ENCODE measurements around the gene PLPPR2. TPM values are rescaled to one million over a fixed set of nuclear protein-coding genes. Genes with fewer than 3 reads are reported as not detected.

PLPPR2 gene
- total RNA-seq, 1 experiment from 2014 or later, result 19.0 TPM

DNA sequence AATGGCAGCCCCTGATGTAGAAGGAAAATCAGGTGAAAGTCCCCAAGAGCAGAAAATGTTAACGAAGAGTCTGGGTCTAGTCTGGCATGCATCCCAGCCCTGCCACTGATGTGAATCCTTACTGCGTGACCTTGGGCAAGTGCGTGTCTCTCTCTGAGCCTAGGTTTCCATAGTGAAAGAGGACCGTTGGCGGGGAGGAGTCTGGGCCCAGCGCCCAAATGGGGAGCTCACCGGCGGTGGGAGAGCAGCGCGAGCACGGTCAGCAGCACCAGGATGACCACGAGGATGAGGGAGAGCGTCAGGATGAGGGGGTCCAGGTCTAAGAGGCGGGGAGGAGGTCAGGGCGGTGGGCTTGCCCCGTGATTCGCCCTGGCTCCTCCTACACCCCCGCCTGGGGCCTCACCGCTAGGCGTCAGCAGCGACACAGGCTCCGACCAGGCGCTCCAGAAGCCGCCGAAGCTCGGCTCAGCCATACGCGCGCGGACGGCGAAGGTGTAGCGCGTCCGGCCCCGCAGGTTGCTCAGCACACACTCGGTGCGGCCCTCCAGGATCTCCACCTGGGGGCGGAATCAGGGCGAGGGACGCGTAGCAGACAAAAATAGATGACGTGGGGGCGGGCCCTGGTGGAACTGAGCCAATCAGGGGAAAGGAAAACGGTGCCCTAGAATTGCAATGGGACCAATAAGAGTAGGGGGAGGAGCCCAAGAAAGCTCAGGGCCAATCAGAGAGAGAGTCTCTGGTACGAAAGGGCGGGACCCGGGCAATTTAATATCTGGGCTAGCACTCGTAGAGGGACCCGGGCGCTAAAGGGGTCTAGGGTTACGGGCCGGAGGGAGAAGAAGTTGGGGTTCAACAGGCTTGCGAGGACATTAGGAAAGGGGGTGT lies 25.7 kb downstream of the PLPPR2 start:
- ChIA-PET POLR2A (ENCODE audit: low non-redundant PET) (interaction anchor here (0.6 to 0.7 kb wide), 4 partner anchors 8 to 49 kb away, joined by 3 to 6 read pairs (median 4); no protein-coding TSS in a partner anchor), CTCF (interaction anchor here (0.6 to 1.5 kb wide), 16 partner anchors 11 to 255 kb away, joined by 3 to 14 read pairs (median 3); partner anchors contain the start of genes CCDC159, ODAD3, PRKCSH and RAB3D)
- peak; percentile 99 for DNase-seq (ENCODE audit: low spot score)
- H3K27ac ChIP-seq (ENCODE audit: low read depth, low read length, poor library complexity, severe bottlenecking), result peak overlapping the region; percentile 34
- BruUV-seq (replicated peaks), result no TSS peak
- H3K27me3 ChIP-seq (replicated peaks; ENCODE audit: insufficient read depth, low read depth, low read length, poor library complexity), result no peaks in the 10 kb centered on the region
- H3K4me1 ChIP-seq (ENCODE audit: insufficient read depth, low read length, poor library complexity, severe bottlenecking), result peaks cover 26% of the 10 kb centered on the region
- no peaks in the 10 kb centered on the region for H3K36me3 ChIP-seq (ENCODE audit: insufficient read depth, low read length, poor library complexity, severe bottlenecking)
- H3K4me3 ChIP-seq (ENCODE audit: low read depth, low read length, poor library complexity, severe bottlenecking), result peak overlapping the region; percentile 53
- TF ChIP-seq, protein P1, sequence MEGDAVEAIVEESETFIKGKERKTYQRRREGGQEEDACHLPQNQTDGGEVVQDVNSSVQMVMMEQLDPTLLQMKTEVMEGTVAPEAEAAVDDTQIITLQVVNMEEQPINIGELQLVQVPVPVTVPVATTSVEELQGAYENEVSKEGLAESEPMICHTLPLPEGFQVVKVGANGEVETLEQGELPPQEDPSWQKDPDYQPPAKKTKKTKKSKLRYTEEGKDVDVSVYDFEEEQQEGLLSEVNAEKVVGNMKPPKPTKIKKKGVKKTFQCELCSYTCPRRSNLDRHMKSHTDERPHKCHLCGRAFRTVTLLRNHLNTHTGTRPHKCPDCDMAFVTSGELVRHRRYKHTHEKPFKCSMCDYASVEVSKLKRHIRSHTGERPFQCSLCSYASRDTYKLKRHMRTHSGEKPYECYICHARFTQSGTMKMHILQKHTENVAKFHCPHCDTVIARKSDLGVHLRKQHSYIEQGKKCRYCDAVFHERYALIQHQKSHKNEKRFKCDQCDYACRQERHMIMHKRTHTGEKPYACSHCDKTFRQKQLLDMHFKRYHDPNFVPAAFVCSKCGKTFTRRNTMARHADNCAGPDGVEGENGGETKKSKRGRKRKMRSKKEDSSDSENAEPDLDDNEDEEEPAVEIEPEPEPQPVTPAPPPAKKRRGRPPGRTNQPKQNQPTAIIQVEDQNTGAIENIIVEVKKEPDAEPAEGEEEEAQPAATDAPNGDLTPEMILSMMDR (conservative IDR thresholded peaks at IDR 0.05; ENCODE audit: low read depth, low read length), result peak; percentile 83
- no peak for TF ChIP-seq EZH2 (IDR thresholded peaks at IDR 0.05; ENCODE audit: borderline replicate concordance, low read depth, low read length, poor library complexity, severe bottlenecking)
- intact Hi-C loops (cut with micrococcal nuclease; ENCODE audit: unreplicated experiment), result loop anchor here (5.0 kb wide), 2 partner anchors 56 to 89 kb away; partner anchors contain the start of genes ODAD3 and PRKCSH
- H3K9me3 ChIP-seq (ENCODE audit: low read depth, low read length, poor library complexity, severe bottlenecking), result no peaks in the 10 kb centered on the region

DNA sequence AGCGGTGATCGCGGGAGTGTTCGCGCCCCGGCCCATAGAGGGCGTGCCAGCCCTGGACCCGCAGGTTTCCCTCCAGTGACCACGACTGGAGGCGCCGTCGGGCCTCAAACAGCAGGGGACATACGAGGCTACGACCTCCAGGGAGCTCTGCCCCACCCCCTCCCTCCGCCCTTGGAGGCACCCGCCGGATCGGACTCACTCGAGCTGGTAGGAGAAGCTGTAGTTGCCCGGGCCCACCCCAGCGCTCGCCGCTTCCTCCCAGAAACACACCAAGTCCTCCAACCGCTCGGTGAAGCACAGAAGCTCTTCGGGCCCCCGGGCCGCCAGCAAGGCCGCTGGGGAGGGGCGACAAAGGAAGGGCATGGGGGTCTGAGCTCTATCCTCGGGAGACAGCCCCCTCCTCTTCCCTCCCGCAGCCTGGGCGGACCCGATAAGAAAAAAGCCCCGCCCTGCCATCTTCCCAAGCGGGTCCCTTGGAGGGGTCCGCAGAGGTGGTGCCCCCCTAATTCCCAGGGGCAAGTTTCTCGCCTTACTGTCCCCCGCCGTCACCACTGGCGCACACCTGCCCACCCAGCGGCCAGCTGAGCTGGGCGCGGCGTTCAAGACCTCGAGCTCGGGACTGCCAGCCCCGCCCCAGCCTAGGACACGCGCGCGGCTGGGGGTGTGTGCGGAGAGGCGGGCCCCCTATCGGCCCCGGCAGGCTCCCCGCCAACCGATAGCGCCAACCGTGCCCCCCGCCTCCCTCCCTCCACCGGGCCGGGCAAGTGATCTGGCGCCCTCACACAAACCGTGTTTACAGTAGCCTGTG lies 27.9 kb downstream of the PLPPR2 start:
- H3K36me3 ChIP-seq (ENCODE audit: insufficient read depth, low read length, poor library complexity, severe bottlenecking), result no peaks in the 10 kb centered on the region
- POLR2A ChIA-PET (ENCODE audit: low non-redundant PET), result no interaction called here
- H3K4me3 ChIP-seq (ENCODE audit: low read depth, low read length, poor library complexity, severe bottlenecking), result peak overlapping the region; percentile 54
- intact Hi-C loops (cut with micrococcal nuclease; ENCODE audit: unreplicated experiment), result loop anchor here (5.0 kb wide), 2 partner anchors 54 to 91 kb away; partner anchors contain the start of genes ODAD3 and PRKCSH
- CTCF ChIA-PET, result interaction anchor here (0.6 to 1.6 kb wide), 7 partner anchors 20 to 99 kb away, joined by 3 to 8 read pairs (median 5); no protein-coding TSS in a partner anchor
- H3K27ac ChIP-seq (ENCODE audit: low read depth, low read length, poor library complexity, severe bottlenecking), result no peak overlapping the region
- TF ChIP-seq, protein P1 (conservative IDR thresholded peaks at IDR 0.05; ENCODE audit: low read depth, low read length), result peak; percentile 79
- TF ChIP-seq EZH2 (IDR thresholded peaks at IDR 0.05; ENCODE audit: borderline replicate concordance, low read depth, low read length, poor library complexity, severe bottlenecking), result no peak
- DNase-seq (ENCODE audit: low spot score), result peak; percentile 61
- H3K27me3 ChIP-seq (replicated peaks; ENCODE audit: insufficient read depth, low read depth, low read length, poor library complexity), result no peaks in the 10 kb centered on the region
- peaks cover 20% of the 10 kb centered on the region for H3K4me1 ChIP-seq (ENCODE audit: insufficient read depth, low read length, poor library complexity, severe bottlenecking)
- BruUV-seq (replicated peaks), result no TSS peak
- H3K9me3 ChIP-seq (ENCODE audit: low read depth, low read length, poor library complexity, severe bottlenecking), result no peaks in the 10 kb centered on the region

DNA sequence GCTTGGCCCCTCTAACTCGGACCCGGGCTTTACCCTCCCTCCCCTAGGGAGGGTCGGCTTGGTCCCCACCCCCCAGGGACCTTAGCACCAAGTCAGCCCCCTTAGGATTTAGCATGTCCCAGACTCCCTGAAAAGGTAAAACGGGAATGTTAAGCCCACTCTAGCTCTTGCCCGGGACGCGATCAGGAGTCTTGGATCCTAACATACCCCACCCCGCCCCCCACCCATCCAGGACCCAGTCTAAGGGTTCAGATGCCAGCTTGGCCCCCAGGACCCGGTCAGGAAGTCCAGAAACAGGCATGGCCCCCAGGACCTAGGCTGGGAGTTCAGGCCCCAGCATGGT lies 28.4 kb downstream of the PLPPR2 start:
- POLR2A ChIA-PET (ENCODE audit: low non-redundant PET), result no interaction called here
- intact Hi-C loops (cut with micrococcal nuclease; ENCODE audit: unreplicated experiment), result loop anchor here (5.0 kb wide), 2 partner anchors 54 to 91 kb away; partner anchors contain the start of genes ODAD3 and PRKCSH
- no peak for TF ChIP-seq EZH2 (IDR thresholded peaks at IDR 0.05; ENCODE audit: borderline replicate concordance, low read depth, low read length, poor library complexity, severe bottlenecking)
- TF ChIP-seq, protein P1 (conservative IDR thresholded peaks at IDR 0.05; ENCODE audit: low read depth, low read length), result no peak

More for the DNA sequence above, 28.4 kb downstream of the PLPPR2 start:
- Histone ChIP-seq H3K4me3 (ENCODE audit: low read depth, low read length, poor library complexity, severe bottlenecking) (peak overlapping the region; percentile 54), H3K4me1 (ENCODE audit: insufficient read depth, low read length, poor library complexity, severe bottlenecking) (peaks cover 20% of the 10 kb centered on the region), H3K36me3 (ENCODE audit: insufficient read depth, low read length, poor library complexity, severe bottlenecking) (no peaks in the 10 kb centered on the region), H3K9me3 (ENCODE audit: low read depth, low read length, poor library complexity, severe bottlenecking) (no peaks in the 10 kb centered on the region), H3K27me3 (replicated peaks; ENCODE audit: insufficient read depth, low read depth, low read length, poor library complexity) (no peaks in the 10 kb centered on the region), H3K27ac (ENCODE audit: low read depth, low read length, poor library complexity, severe bottlenecking) (peak overlapping the region; percentile 37)
- no peak for DNase-seq (ENCODE audit: low spot score)
- CTCF ChIA-PET, result interaction anchor here (1.1 to 1.6 kb wide), 2 partner anchors 57 to 98 kb away, joined by 3 to 5 read pairs; no protein-coding TSS in a partner anchor
- BruUV-seq (replicated peaks), result no TSS peak
